ENCODE measurements around the gene OLA1. TPM values are rescaled to one million over a fixed set of nuclear protein-coding genes. Genes with fewer than 3 reads are reported as not detected.

OLA1 gene
- total and polyA plus RNA-seq, 2 of the 4 experiments (the other 2 are of a cell fraction): 54.7 to 71.2 TPM

- Histone ChIP-seq H3K9me1 (ENCODE audit: insufficient read depth, low read length) (peaks cover 18% of the 10 kb centered on the region), H3K27me3 (ENCODE audit: control insufficient read depth, insufficient read depth, low read length) (no peaks in the 10 kb centered on the region), H4K8ac (ENCODE audit: low read depth in 2 of 2, low read length in 2 of 2) (peak overlapping the region in 1 of 2 experiments; percentile 38; a peak in 1 of 4 replicates), H3K79me1 (ENCODE audit: low read depth in 1 of 2, low read length in 2 of 2) (peaks cover 0 to 7% of the 10 kb centered on the region in 2 experiments; a peak in 2 of 4 replicates), H2BK15ac (ENCODE audit: low read depth, low read length) (peak overlapping the region; percentile 74; the same call in 1 of the 3 replicates), H3K4me3 (ENCODE audit: insufficient read depth, low read depth, low read length) (no peak overlapping the region), H3K23ac (ENCODE audit: low read depth, low read length) (no peak overlapping the region), H2BK120ac (ENCODE audit: low read depth, low read length) (peak overlapping the region; percentile 93), H4K5ac (ENCODE audit: low read depth, low read length) (no peak overlapping the region; the same call in 1 of the 2 replicates), H2AK5ac (ENCODE audit: low read depth, low read length) (peak overlapping the region; percentile 73; the same call in 1 of the 2 replicates), H4K91ac (ENCODE audit: insufficient read depth, low read depth, low read length) (peak overlapping the region; percentile 45; the same call in 1 of the 2 replicates), H2AFZ (replicated peaks; ENCODE audit: low read length, poor library complexity) (peak overlapping the region; percentile 69), H2AK9ac (replicated peaks; ENCODE audit: low read depth, low read length, poor library complexity) (peak overlapping the region; percentile 52), H3K9me3 (ENCODE audit: control insufficient read depth, insufficient read depth, low read length) (no peaks in the 10 kb centered on the region), H2BK20ac (ENCODE audit: low read depth, low read length) (peak overlapping the region; percentile 93), H4K20me1 (ENCODE audit: insufficient read depth, low read length) (no peaks in the 10 kb centered on the region), H3K27ac (ENCODE audit: insufficient read depth, low read length) (no peak overlapping the region), H3K4ac (ENCODE audit: low read depth, low read length) (peak overlapping the region; percentile 89), H3K14ac (replicated peaks; ENCODE audit: low read depth, low read length) (0 out of 2 replicates have a peak overlapping the region, but pooled peaks have one; percentile 32), H2BK5ac (ENCODE audit: low read depth, low read length, poor library complexity, severe bottlenecking) (peak overlapping the region; percentile 33), H3K36me3 (ENCODE audit: control insufficient read depth, insufficient read depth, low read length) (no peaks in the 10 kb centered on the region), H3K9ac (ENCODE audit: low read depth, low read length) (no peak overlapping the region), H3K4me2 (ENCODE audit: low read depth, low read length) (no peak overlapping the region), H3K18ac (ENCODE audit: low read depth, low read length) (peak overlapping the region; percentile 28; the same call in 1 of the 2 replicates), H3K4me1 (ENCODE audit: control insufficient read depth, insufficient read depth, low read length) (peaks cover 18% of the 10 kb centered on the region), H3K56ac (ENCODE audit: extremely low read depth, insufficient read depth, low read length) (no peak overlapping the region)
- TF ChIP-seq, protein P1, sequence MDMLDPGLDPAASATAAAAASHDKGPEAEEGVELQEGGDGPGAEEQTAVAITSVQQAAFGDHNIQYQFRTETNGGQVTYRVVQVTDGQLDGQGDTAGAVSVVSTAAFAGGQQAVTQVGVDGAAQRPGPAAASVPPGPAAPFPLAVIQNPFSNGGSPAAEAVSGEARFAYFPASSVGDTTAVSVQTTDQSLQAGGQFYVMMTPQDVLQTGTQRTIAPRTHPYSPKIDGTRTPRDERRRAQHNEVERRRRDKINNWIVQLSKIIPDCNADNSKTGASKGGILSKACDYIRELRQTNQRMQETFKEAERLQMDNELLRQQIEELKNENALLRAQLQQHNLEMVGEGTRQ (IDR thresholded peaks at IDR 0.05; ENCODE audit: low read depth, low read length): no peak
- TF ChIP-seq NFE2L2 (IDR thresholded peaks at IDR 0.05; ENCODE audit: low read depth, low read length) (no peak), MAFK (IDR thresholded peaks at IDR 0.05; ENCODE audit: low read depth, low read length) (no peak), BHLHE40 (IDR thresholded peaks at IDR 0.05; ENCODE audit: low read depth, low read length) (no peak), RFX5 (IDR thresholded peaks at IDR 0.05; ENCODE audit: low read depth, low read length) (no peak), CTCF (conservative IDR thresholded peaks at IDR 0.05; ENCODE audit: low read depth, low read length) (no peak), RAD21 (IDR thresholded peaks at IDR 0.05; ENCODE audit: low read length) (no peak), CHD1 (IDR thresholded peaks at IDR 0.05; ENCODE audit: low read depth, low read length) (no peak), POLR2A (IDR thresholded peaks at IDR 0.05; ENCODE audit: low read depth, low read length) (no peak), MXI1 (IDR thresholded peaks at IDR 0.05; ENCODE audit: borderline replicate concordance, low read depth, low read length) (no peak), FOS (IDR thresholded peaks at IDR 0.05; ENCODE audit: low read depth, low read length) (no peak), MAZ (IDR thresholded peaks at IDR 0.05; ENCODE audit: borderline replicate concordance, low read depth, low read length) (no peak), CEBPB (IDR thresholded peaks at IDR 0.05; ENCODE audit: low read depth, low read length) (no peak), SMC3 (IDR thresholded peaks at IDR 0.05; ENCODE audit: low read depth, low read length) (no peak)
- TF ChIP-seq, protein P2, sequence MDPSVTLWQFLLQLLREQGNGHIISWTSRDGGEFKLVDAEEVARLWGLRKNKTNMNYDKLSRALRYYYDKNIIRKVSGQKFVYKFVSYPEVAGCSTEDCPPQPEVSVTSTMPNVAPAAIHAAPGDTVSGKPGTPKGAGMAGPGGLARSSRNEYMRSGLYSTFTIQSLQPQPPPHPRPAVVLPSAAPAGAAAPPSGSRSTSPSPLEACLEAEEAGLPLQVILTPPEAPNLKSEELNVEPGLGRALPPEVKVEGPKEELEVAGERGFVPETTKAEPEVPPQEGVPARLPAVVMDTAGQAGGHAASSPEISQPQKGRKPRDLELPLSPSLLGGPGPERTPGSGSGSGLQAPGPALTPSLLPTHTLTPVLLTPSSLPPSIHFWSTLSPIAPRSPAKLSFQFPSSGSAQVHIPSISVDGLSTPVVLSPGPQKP (IDR thresholded peaks at IDR 0.05; ENCODE audit: borderline replicate concordance, low read depth, low read length): no peak
- BruUV-seq (replicated peaks): no TSS peak
- ChIA-PET POLR2A (ENCODE audit: unreplicated experiment) (interaction anchor here (1.2 kb wide), 1 partner anchor 65 kb away, joined by 3 read pairs; no protein-coding TSS in a partner anchor), CTCF (no interaction called here)
- intact Hi-C loops (cut with micrococcal nuclease): no loop called here
- dilution Hi-C loops (cut with HindIII; ENCODE audit: low sequenced_read_pairs, unreplicated experiment): no loop called here
- 26% methylated on average over 3 of the region's 3 CpGs; no CpG with 5 or more reads in 1 of the 2 experiments for WGBS, 2 experiments (ENCODE audit: extremely low coverage in 2 of 2, insufficient read length in 1 of 2)
- DNase-seq: peak; percentile 38
- in situ Hi-C loops (cut with MboI; ENCODE audit: low sequenced_read_pairs): no loop called here
- ATAC-seq (ENCODE audit: low read depth): no peak
These were observed 217.1 kb downstream of the OLA1 start for GRCh38 chr2:174031226-174031625.

All from IMR-90 (cell line).